HG03457 (cell line): ENCODE measurements around the gene THAP6.

Experiments
- ATAC-seq: cut with Tn5 transposase; IDR thresholded peaks from one replicate; pipeline ENCODE4 v1.9.1; 2021; ENCODE audit warnings: moderate number of reproducible peaks; ENCODE audit not compliant: unreplicated experiment

Gene THAP6

DNA sequence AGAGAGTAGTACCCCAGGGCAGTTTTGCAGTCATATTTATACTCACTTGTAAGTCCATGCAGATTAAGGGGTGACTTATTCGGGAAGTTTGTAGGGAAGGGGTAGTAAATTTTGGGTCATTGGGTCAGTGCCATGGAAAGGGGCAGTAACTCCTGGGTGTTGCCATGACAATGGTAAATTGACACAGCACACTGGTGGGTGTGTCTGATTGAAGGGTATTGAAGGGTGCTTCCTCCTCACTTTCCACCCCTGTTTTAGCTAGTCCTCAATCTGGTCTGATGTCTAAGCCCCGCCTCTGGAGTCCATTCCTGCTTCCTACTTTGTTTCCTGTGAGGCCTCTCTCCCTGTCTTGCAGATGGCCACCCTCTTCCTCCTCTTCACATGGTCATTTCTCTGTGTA is 53.5 kb downstream of the THAP6 start:
- no peak for ATAC-seq
